ENCODE data around the gene RNF31.

RNF31 gene

DNA sequence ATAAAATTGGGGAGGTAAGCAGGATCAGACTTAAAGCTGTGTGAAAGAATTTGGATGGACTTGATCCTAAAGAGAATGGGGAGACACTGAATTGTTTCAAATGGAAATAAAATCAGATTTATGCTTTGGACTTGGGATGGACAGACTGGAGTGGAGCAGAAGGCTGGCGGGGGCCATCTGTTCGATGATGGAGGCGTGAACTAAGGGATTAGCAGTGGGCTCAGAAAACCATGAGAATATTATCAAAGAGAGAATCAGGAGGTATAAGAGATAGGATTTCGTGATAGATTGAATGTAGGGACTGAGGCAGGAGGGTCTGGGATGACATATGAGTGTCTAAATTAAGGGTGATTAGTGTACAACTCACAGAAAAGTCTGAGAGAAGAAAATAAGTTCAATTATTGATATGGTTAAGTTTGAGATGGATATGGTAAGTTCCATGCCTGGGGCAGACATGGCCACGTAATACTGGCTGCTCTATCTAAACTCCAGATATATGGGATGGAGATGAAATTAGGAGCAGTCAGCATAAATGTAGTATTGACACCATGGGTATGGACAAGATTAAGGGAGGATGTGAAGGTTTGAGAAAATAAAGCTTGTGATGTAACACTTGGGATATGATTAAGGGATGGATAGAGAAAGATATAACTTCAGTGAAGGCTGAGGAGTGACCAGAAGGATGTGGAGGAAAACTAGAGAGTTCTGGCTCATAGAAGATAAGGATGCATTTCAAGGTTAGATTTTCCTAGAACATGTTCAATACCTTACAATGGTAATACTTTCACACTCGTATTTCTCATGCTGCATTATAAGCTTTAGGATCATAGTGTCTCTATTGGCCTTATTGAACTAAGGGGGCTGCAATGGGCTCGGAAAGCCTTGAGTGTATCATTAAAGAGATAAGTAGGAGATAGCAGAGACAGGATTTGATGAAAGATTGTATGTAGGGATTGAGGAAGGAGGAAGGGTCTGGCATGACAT is 57.2 kb downstream of the RNF31 start:
- no peak for DNase-seq

DNA sequence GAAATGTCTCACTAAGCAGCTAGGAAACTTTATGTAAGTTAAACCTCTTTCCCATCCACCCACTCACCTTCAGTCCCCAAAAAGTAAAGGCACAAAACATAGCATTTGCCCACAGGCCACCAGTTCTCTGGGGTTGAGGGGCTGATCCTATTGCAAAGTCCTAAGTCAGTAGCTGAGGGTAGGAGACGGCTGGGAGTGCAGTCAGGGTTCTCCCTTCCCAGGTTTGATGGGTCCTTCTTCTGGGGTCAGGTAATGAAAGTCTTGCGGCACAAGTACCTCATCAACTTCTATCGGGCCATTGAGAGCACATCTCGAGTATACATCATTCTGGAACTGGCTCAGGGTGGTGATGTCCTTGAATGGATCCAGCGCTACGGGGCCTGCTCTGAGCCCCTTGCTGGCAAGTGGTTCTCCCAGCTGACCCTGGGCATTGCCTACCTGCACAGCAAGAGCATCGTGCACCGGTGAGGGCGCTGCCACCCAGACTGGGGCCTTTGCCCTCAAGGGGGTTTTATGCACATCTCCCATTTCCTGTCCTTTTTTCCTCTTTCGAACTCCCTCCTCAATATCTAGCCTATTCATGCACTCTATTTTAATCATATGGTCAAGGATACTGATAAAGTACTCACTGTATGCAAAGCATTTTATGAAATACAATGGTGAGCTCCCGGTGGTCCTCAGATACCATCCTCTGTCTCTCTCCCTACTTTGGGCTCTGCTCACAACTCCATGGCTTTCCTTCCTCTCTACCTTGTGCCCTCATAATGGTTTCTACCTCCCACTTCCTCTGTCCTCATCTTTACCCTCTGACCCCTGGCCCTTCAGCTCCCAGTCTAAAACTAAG is 59.2 kb downstream of the RNF31 start:
- DNase-seq: no peak

DNA sequence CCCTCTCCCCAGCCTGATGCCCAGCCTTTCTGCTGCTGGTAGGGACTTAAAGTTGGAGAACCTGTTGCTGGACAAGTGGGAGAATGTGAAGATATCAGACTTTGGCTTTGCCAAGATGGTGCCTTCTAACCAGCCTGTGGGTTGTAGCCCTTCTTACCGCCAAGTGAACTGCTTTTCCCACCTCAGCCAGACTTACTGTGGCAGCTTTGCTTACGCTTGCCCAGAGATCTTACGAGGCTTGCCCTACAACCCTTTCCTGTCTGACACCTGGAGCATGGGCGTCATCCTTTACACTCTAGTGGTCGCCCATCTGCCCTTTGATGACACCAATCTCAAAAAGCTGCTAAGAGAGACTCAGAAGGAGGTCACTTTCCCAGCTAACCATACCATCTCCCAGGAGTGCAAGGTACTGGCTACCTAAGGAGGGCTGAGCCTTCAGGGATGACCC is 59.8 kb downstream of the RNF31 start:
- no peak for DNase-seq

DNA sequence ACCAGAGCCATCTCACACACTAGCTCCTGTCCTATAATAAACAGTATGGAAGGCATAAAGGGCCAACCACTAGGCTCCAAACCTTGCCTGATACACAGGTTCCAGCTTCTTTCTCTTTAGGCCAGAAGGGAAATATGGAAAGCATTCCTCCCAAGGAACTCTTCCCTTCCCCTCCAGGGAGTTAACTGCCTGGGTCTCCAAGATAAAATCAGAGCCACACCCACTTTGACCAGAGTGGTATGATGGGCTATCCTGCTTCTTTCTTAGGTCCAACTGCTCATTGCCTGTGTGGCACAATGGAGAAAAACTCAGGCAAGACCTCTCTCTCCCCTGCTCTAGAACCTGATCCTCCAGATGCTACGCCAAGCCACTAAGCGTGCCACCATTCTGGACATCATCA is 60.3 kb downstream of the RNF31 start:
- DNase-seq: no peak

Measured in NCI-H1436 (cell line).